H1 (cell line): ENCODE measurements around the gene SMAD6. TPM values are rescaled to one million over a fixed set of nuclear protein-coding genes. Genes with fewer than 3 reads are reported as not detected.
"Not testable (repeated sequence)": the region's sequence is repeated elsewhere in the genome, so short reads cannot be mapped to it uniquely, and the experiment has no call there.

ENCODE experiments used
- CTCF ChIA-PET: fragments of 300-600 bp; sonication (Branson Sonifier 250); formaldehyde crosslinking; loops from one replicate; lab custom pipeline; 2021; ENCODE audit not compliant: partially characterized antibody; lab: Charles Lee
- POLR2A ChIA-PET: fragments of 300-600 bp; sonication (Branson Sonifier 250); formaldehyde crosslinking; loops from one replicate; lab custom pipeline; 2021; ENCODE audit warnings: inconsistent platforms; ENCODE audit not compliant: partially characterized antibody; lab: Charles Lee
- DNase-seq, 2 experiments: peaks; one replicate each; pipeline versions ENCODE4 v3.0.0 to v3.0.0-alpha.2; 2010 to 2022; ENCODE audit warnings: low spot score in 2 of 2, low read depth in 1 of 2, mixed read lengths in 1 of 2
- FAIRE-seq: peaks from 2 replicates; lab custom pipeline; 2011; peaks lifted over from hg19 to GRCh38; lab: Jason Lieb, UNC
- H2AFZ ChIP-seq: 2 replicates; pipeline ENCODE4 v1.8.1; 2012; ENCODE audit warnings: low read length, inconsistent platforms
- H2AK5ac ChIP-seq: 2 replicates; pipeline ENCODE4 v1.6.1; 2013; ENCODE audit warnings: low read depth, low read length
- H2BK120ac ChIP-seq: replicated peaks from 2 replicates; pipeline ENCODE3; 2013; ENCODE audit warnings: low read depth, low read length, inconsistent platforms
- H2BK12ac ChIP-seq: 2 replicates; pipeline ENCODE4 v1.6.1; 2013; ENCODE audit warnings: low read depth, low read length
- H2BK15ac ChIP-seq: 2 replicates; pipeline ENCODE4 v1.6.1; 2013; ENCODE audit warnings: low read length
- H2BK20ac ChIP-seq: 2 replicates; pipeline ENCODE4 v1.6.1; 2013; ENCODE audit warnings: low read length
- H2BK5ac ChIP-seq: 2 replicates; pipeline ENCODE4 v1.6.1; 2013; ENCODE audit warnings: low read depth, low read length
- H3K14ac ChIP-seq: 2 replicates; pipeline ENCODE4 v1.6.1; 2013; ENCODE audit warnings: inconsistent platforms; ENCODE audit not compliant: insufficient read length
- H3K18ac ChIP-seq: 2 replicates; pipeline ENCODE4 v1.6.1; 2013; ENCODE audit warnings: low read length; ENCODE audit errors: extremely low read depth
- H3K23ac ChIP-seq: 2 replicates; pipeline ENCODE4 v1.6.1; 2013; ENCODE audit warnings: inconsistent platforms; ENCODE audit not compliant: insufficient read length
- H3K23me2 ChIP-seq: 2 replicates; pipeline ENCODE4 v1.6.1; 2013; ENCODE audit warnings: low read depth, low read length
- H3K27ac ChIP-seq: 2 replicates; pipeline ENCODE4 v1.6.1; 2011; ENCODE audit warnings: low read depth, low read length, inconsistent platforms
- H3K27me3 ChIP-seq, 4 experiments: replicated peaks in 1 of 4; 1 replicate in 1 of 4; 2 replicates in 3 of 4; pipeline versions ENCODE4 v1.6.1 to v1.8.1; 2011 to 2013; ENCODE audit warnings: low read length in 3 of 4, mild to moderate bottlenecking in 3 of 4, inconsistent platforms in 2 of 4, mixed read lengths in 2 of 4, moderate library complexity in 1 of 4; ENCODE audit not compliant: control insufficient read depth in 3 of 4, insufficient read depth in 3 of 4; ENCODE audit errors: extremely low read depth in 1 of 4
- H3K36me3 ChIP-seq, 4 experiments: 2 replicates each; pipeline versions ENCODE4 v1.6.1 to v1.8.1; 2011 to 2013; ENCODE audit warnings: mild to moderate bottlenecking in 4 of 4, low read length in 3 of 4, moderate library complexity in 2 of 4, control low read depth in 1 of 4, inconsistent platforms in 1 of 4; ENCODE audit not compliant: insufficient read depth in 4 of 4, control insufficient read depth in 2 of 4
- H3K4ac ChIP-seq: replicated peaks from 2 replicates; pipeline ENCODE3; 2013; ENCODE audit warnings: low read length, low read depth, mixed read lengths, inconsistent platforms; ENCODE audit not compliant: insufficient read length
- H3K4me1 ChIP-seq, 4 experiments: replicated peaks in 1 of 4; 1 replicate in 1 of 4; 2 replicates in 3 of 4; pipeline versions ENCODE4 v1.6.1 to v1.8.1; 2011 to 2013; ENCODE audit warnings: low read length in 3 of 4, inconsistent platforms in 2 of 4, mixed read lengths in 1 of 4; ENCODE audit not compliant: insufficient read depth in 4 of 4, control insufficient read depth in 3 of 4
- H3K4me2 ChIP-seq, 2 experiments: 2 replicates each; pipeline versions ENCODE4 v1.6.1 to v1.8.1; 2011 to 2013; ENCODE audit warnings: low read depth in 2 of 2, low read length in 2 of 2, control low read depth in 1 of 2, inconsistent platforms in 1 of 2, mild to moderate bottlenecking in 1 of 2; ENCODE audit not compliant: insufficient read depth in 1 of 2
- H3K4me3 ChIP-seq, 4 experiments: fragments of 200-600, 300-600 bp in 1 of 4; sonication (generic), shearing (Covaris generic), sonication (Bioruptor Twin) in 1 of 4; 2 replicates each; pipeline versions ENCODE4 v1.5.1 to v1.8.1; 2011 to 2016; ENCODE audit warnings: low read length in 4 of 4, low read depth in 3 of 4, control low read depth in 2 of 4, inconsistent platforms in 2 of 4, mild to moderate bottlenecking in 2 of 4, mixed read lengths in 1 of 4, moderate library complexity in 1 of 4; ENCODE audit not compliant: insufficient read depth in 2 of 4; ENCODE audit errors: extremely low read depth in 1 of 4
- H3K56ac ChIP-seq: replicated peaks from 2 replicates; pipeline ENCODE3; 2013; ENCODE audit warnings: low read depth, mild to moderate bottlenecking, mixed read lengths, low read length, inconsistent platforms; ENCODE audit not compliant: insufficient read length
- H3K79me1 ChIP-seq: 2 replicates; pipeline ENCODE4 v1.6.1; 2013; ENCODE audit warnings: low read depth, low read length, control low read depth
- H3K79me2 ChIP-seq, 2 experiments: 2 replicates each; pipeline versions ENCODE4 v1.6.1 to v1.8.1; 2012 to 2013; ENCODE audit warnings: low read length in 2 of 2, mild to moderate bottlenecking in 2 of 2, inconsistent platforms in 1 of 2; ENCODE audit not compliant: insufficient read depth in 2 of 2, control insufficient read depth in 1 of 2
- H3K9ac ChIP-seq, 4 experiments: replicated peaks in 1 of 4; 1 replicate in 1 of 4; 2 replicates in 3 of 4; pipeline versions ENCODE4 v1.6.1 to v1.8.1; 2011 to 2013; ENCODE audit warnings: low read depth in 3 of 4, low read length in 3 of 4, control low read depth in 2 of 4, mild to moderate bottlenecking in 2 of 4, moderate library complexity in 2 of 4, inconsistent platforms in 1 of 4; ENCODE audit errors: extremely low read depth in 1 of 4
- H3K9me3 ChIP-seq, 2 experiments: 2 replicates each; pipeline versions ENCODE4 v1.6.1 to v1.8.1; 2012 to 2013; ENCODE audit warnings: mild to moderate bottlenecking in 2 of 2, moderate library complexity in 2 of 2, control low read depth in 1 of 2, inconsistent platforms in 1 of 2, low read depth in 1 of 2, low read length in 1 of 2, mixed read lengths in 1 of 2; ENCODE audit not compliant: insufficient read depth in 2 of 2
- H4K20me1 ChIP-seq, 2 experiments: replicated peaks in 1 of 2; 2 replicates each; pipeline versions ENCODE3 to v1.8.1; 2011 to 2013; ENCODE audit warnings: inconsistent platforms in 2 of 2, low read length in 2 of 2, mild to moderate bottlenecking in 1 of 2; ENCODE audit not compliant: insufficient read depth in 2 of 2, control insufficient read depth in 1 of 2
- H4K5ac ChIP-seq: 2 replicates; pipeline ENCODE4 v1.6.1; 2013; ENCODE audit warnings: low read length, low read depth, mixed read lengths, inconsistent platforms; ENCODE audit not compliant: insufficient read length
- H4K8ac ChIP-seq: 2 replicates; pipeline ENCODE4 v1.8.0; 2013; ENCODE audit warnings: mild to moderate bottlenecking, moderate library complexity, low read length, inconsistent platforms; ENCODE audit not compliant: insufficient read depth; ENCODE audit errors: extremely low read depth
- H4K91ac ChIP-seq: replicated peaks from 2 replicates; pipeline ENCODE3; 2013; ENCODE audit warnings: low read length, mixed read lengths, inconsistent platforms; ENCODE audit not compliant: insufficient read length
- TBP ChIP-seq: IDR thresholded peaks from 2 replicates; pipeline ENCODE4 v1.6.1; 2011; ENCODE audit warnings: low read depth, low read length, improper control_type of control experiment
- WGBS, 2 experiments: shearing (Covaris generic) in 1 of 2; methylation state at CpG; one replicate each; pipeline versions ENCODE4 v1.1.6 to v1.1.7; 2013 to 2015; ENCODE audit warnings: low lambda C conversion rate in 2 of 2, mixed read lengths in 2 of 2, inconsistent platforms in 1 of 2, low coverage in 1 of 2, missing lambda C conversion rate in 1 of 2; ENCODE audit not compliant: insufficient replicate concordance in 2 of 2, insufficient coverage in 1 of 2, insufficient read length in 1 of 2; ENCODE audit errors: extremely low coverage in 1 of 2, missing lambda C conversion rate in 1 of 2; 5-methylcytosine and 5-hydroxymethylcytosine counted together
- polyA plus RNA-seq, 7 experiments: library from polyadenylated mRNA; depleted of rRNA in 3 of 7; stranded (reverse) in 5 of 7; unstranded in 2 of 7; fragments of >200 nt in 5 of 7; fragments of 200-250 nt in 2 of 7; gene quantifications; 1 replicate in 5 of 7; 2 replicates in 1 of 7; 4 replicates in 1 of 7; pipeline versions ENCODE4 v1.2.1 to v1.2.3, GENCODE V29; 2011 to 2013; ENCODE audit warnings: missing spikeins in 2 of 7, mixed read lengths in 2 of 7
- total RNA-seq: library from RNA; stranded (reverse); fragmentation: NEBNext Ultra II Directional; extraction: Animal tissue kit (Norgen Biotek cat#: 25700); gene quantifications from 2 replicates; pipeline ENCODE4 v1.2.1, GENCODE V29; 2021

The SMAD6 gene
- total and polyA plus RNA-seq, 2 of the 8 experiments (the other 6 are each of a cell fraction or from before 2014, with no cell fraction given): 1.8 to 7.0 TPM

DNA sequence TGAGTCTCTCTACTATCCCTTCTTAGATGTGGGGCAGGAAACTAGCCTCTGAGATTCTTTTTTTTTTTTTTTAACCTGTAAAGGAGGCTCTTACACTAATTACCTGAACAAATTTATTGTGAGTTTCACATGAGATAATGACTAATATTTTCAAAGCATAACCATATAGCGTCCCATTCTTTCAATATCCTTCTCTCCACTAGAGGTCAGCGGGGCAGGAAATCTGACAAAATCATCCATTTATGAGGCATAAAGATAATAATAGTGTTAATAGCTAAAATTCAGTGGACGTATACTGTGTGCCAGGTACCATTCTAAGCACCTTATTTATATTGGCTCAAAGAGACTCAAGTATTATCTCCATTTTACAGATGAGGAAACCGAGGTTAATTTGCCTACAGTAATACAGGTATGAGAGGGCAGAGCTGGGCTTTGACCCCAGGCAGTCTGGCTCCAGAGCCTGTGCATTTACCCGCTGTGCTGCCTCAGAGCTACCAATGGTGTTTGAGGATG is 16.3 kb upstream of the SMAD6 start (continued):
- peak; percentile 76 for TF ChIP-seq TBP

GRCh38 chr15:66690912-66691311 is 11.1 kb upstream of the SMAD6 start:
- not testable (repeated sequence) for H3K18ac ChIP-seq

More at GRCh38 chr15:66690912-66691311, 11.1 kb upstream of the SMAD6 start:
- not testable (repeated sequence) for H2AK5ac ChIP-seq, H3K4ac ChIP-seq, H3K36me3 ChIP-seq, H3K4me3 ChIP-seq, H3K56ac ChIP-seq, H3K9me3 ChIP-seq, H3K23ac ChIP-seq, H2AFZ ChIP-seq, H3K9ac ChIP-seq, H3K27me3 ChIP-seq, DNase-seq, H3K27ac ChIP-seq, H4K91ac ChIP-seq, FAIRE-seq, H3K4me1 ChIP-seq, H4K20me1 ChIP-seq, H4K8ac ChIP-seq, H3K14ac ChIP-seq, H3K4me2 ChIP-seq, H2BK15ac ChIP-seq, H3K79me1 ChIP-seq, H2BK20ac ChIP-seq, H3K23me2 ChIP-seq, H4K5ac ChIP-seq, H2BK120ac ChIP-seq, H2BK12ac ChIP-seq, H2BK5ac ChIP-seq, H3K79me2 ChIP-seq
- ChIA-PET POLR2A (interaction anchor here (1.0 to 1.5 kb wide), 2 partner anchors 9 to 10 kb away, joined by 3 to 4 read pairs; no protein-coding TSS in a partner anchor), CTCF (interaction anchor here (0.6 to 4.2 kb wide), 4 partner anchors 7 to 161 kb away, joined by 4 to 17 read pairs (median 7); no protein-coding TSS in a partner anchor)
- 88% methylated on average over 6 of the region's 7 CpGs; no CpG with 5 or more reads in 1 of the 2 experiments for WGBS, 2 experiments
